NCI-H187 (cell line): Measurements from ENCODE around the gene CCT8.
"Not testable (repeated sequence)": the region's sequence is repeated elsewhere in the genome, so short reads cannot be mapped to it uniquely, and the experiment has no call there.

ENCODE experiments used
- DNase-seq, 2 experiments: peaks; one replicate each; lab custom pipeline; 2025; lab: John Stamatoyannopoulos, UW

Gene CCT8

GRCh38 chr21:29018540-29018939 is 54.9 kb downstream of the CCT8 start:
- DNase-seq, result no peak

DNA sequence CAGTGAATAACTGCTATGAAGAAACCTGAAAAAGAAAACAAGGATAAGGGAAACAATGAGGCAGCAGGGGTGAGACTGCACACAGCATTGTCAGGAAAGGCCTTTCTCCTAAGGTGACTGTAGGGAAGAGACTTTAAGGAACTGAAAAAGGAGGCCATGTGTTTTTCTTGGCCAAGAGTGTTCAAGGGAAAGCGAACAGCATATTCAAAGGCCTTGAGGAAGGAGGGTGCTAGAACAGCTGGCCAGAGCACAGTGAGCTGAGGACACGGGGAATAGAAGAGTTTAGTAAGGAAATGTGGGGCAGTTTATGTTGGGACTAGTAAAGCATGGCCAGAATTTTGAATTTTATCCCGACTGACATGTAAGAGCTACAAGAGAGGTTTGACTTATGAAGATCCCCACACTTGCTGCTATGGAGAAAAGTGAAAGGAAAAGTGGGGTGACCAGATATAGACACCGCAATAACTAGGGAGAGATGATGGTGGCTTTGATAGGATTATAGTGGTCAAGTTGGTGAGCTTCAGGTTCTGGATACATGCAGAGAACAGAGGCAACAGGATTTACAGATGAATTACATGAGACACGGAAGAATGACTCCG is 55.7 kb downstream of the CCT8 start:
- no peak for DNase-seq

DNA sequence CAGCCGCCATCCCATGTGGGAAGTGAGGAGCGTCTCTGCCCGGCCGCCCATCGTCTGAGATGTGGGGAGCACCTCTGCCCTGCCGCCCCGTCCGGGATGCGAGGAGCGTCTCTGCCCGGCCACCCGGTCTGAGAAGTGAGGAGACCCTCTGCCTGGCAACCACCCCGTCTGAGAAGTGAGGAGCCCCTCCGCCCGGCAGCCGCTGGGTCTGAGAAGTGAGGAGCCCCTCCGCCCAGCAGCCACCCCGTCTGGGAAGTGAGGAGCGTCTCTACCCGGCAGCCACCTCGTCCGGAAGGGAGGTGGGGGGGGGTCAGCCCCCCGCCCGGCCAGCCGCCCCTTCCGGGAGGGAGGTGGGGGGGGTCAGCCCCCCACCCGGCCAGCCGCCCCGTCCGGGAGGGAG is 62.2 kb downstream of the CCT8 start:
- not testable (repeated sequence) for DNase-seq

- DNase-seq, result no peak
Observed at GRCh38 chr21:29008367-29008766, 65.1 kb downstream of the CCT8 start.

- DNase-seq, result no peak
Observed at GRCh38 chr21:29007810-29008209, 65.6 kb downstream of the CCT8 start.

- no peak for DNase-seq
Observed at GRCh38 chr21:29007135-29007534, 66.3 kb downstream of the CCT8 start.
